Neuronal stem cell (in vitro differentiated cells): ENCODE measurements around the gene CFAP107.

Experiments
- DNase-seq: peaks from one replicate; pipeline ENCODE4 v3.0.0-alpha.2; 2013; ENCODE audit warnings: low spot score
- H2AFZ ChIP-seq: one replicate; pipeline ENCODE4 v1.6.1; 2013; ENCODE audit warnings: mild to moderate bottlenecking, low read length, inconsistent platforms
- H2AK5ac ChIP-seq: 2 replicates; pipeline ENCODE4 v1.6.1; 2013; ENCODE audit warnings: low read depth, mild to moderate bottlenecking, inconsistent platforms, low read length, moderate library complexity, mixed read lengths
- H2BK120ac ChIP-seq: 2 replicates; pipeline ENCODE4 v1.6.1; 2013; ENCODE audit warnings: low read depth, mild to moderate bottlenecking, inconsistent platforms, low read length, moderate library complexity, mixed read lengths
- H2BK12ac ChIP-seq: one replicate; pipeline ENCODE4 v1.6.1; 2013; ENCODE audit warnings: low read length, inconsistent platforms
- H2BK15ac ChIP-seq: 2 replicates; pipeline ENCODE4 v1.6.1; 2013; ENCODE audit warnings: mild to moderate bottlenecking, low read length, inconsistent platforms, mixed read lengths
- H2BK5ac ChIP-seq: one replicate; pipeline ENCODE4 v1.6.1; 2013; ENCODE audit warnings: inconsistent platforms, mild to moderate bottlenecking, low read length, moderate library complexity
- H3K14ac ChIP-seq: one replicate; pipeline ENCODE4 v1.6.1; 2013; ENCODE audit warnings: low read length, inconsistent platforms
- H3K18ac ChIP-seq: 2 replicates; pipeline ENCODE4 v1.6.1; 2013; ENCODE audit warnings: low read length, inconsistent platforms
- H3K23ac ChIP-seq: 2 replicates; pipeline ENCODE4 v1.6.1; 2013; ENCODE audit warnings: low read depth, mild to moderate bottlenecking, mixed read lengths, low read length, inconsistent platforms; ENCODE audit not compliant: poor library complexity
- H3K27ac ChIP-seq: replicated peaks from 3 replicates; pipeline ENCODE4 v1.5.1; 2013; ENCODE audit warnings: low read length, inconsistent platforms
- H3K27me3 ChIP-seq, 3 experiments: 2 replicates each; pipeline ENCODE4 v1.6.1; 2013; ENCODE audit warnings: low read length in 3 of 3, mild to moderate bottlenecking in 2 of 3, inconsistent platforms in 1 of 3, low read depth in 1 of 3, mixed read lengths in 1 of 3, moderate library complexity in 1 of 3; ENCODE audit not compliant: control insufficient read depth in 3 of 3, insufficient read depth in 3 of 3
- H3K36me3 ChIP-seq, 2 donors: replicated peaks in 1 of 2; 2 replicates each; pipeline ENCODE4 v1.6.1; 2013; ENCODE audit warnings: low read length in 2 of 2; ENCODE audit not compliant: control insufficient read depth in 2 of 2, insufficient read depth in 2 of 2
- H3K4ac ChIP-seq: 2 replicates; pipeline ENCODE4 v1.6.1; 2013; ENCODE audit warnings: inconsistent platforms, mild to moderate bottlenecking, low read length, moderate library complexity
- H3K4me1 ChIP-seq, 2 donors: 1 replicate in 1 of 2; 2 replicates in 1 of 2; pipeline ENCODE4 v1.6.1; 2013; ENCODE audit warnings: low read length in 2 of 2, low read depth in 1 of 2; ENCODE audit not compliant: control insufficient read depth in 2 of 2, insufficient read depth in 1 of 2
- H3K4me2 ChIP-seq: one replicate; pipeline ENCODE4 v1.6.1; 2013; ENCODE audit warnings: mild to moderate bottlenecking, low read length, inconsistent platforms; ENCODE audit not compliant: insufficient read depth, poor library complexity, severe bottlenecking
- H3K4me3 ChIP-seq, 2 donors: 2 replicates each; pipeline ENCODE4 v1.5.1; 2013; ENCODE audit warnings: low read length in 2 of 2, mild to moderate bottlenecking in 2 of 2, inconsistent platforms in 1 of 2, moderate library complexity in 1 of 2
- H3K79me1 ChIP-seq: one replicate; pipeline ENCODE4 v1.6.1; 2013; ENCODE audit warnings: low read depth, mild to moderate bottlenecking, inconsistent platforms, low read length, moderate library complexity
- H3K9ac ChIP-seq: one replicate; pipeline ENCODE4 v1.6.1; 2013; ENCODE audit warnings: mild to moderate bottlenecking, low read depth, low read length, inconsistent platforms; ENCODE audit not compliant: poor library complexity
- H3K9me3 ChIP-seq, 2 donors: replicated peaks in 1 of 2; 2 replicates each; pipeline versions ENCODE3 to v1.6.1; 2013; ENCODE audit warnings: low read length in 2 of 2, mild to moderate bottlenecking in 2 of 2, inconsistent platforms in 1 of 2, low read depth in 1 of 2, mixed read lengths in 1 of 2, moderate library complexity in 1 of 2; ENCODE audit not compliant: control insufficient read depth in 2 of 2, insufficient read depth in 1 of 2
- H4K8ac ChIP-seq: one replicate; pipeline ENCODE4 v1.6.1; 2013; ENCODE audit warnings: low read depth, mild to moderate bottlenecking, inconsistent platforms, low read length, moderate library complexity
- H4K91ac ChIP-seq: one replicate; pipeline ENCODE4 v1.6.1; 2013; ENCODE audit warnings: low read length, low read depth, mild to moderate bottlenecking, inconsistent platforms; ENCODE audit not compliant: poor library complexity
- WGBS, 2 donors: extraction: QIAGEN DNeasy Blood & Tissue Kit; methylation state at CpG; one replicate each; pipeline ENCODE4 v1.1.7; 2013; ENCODE audit warnings: missing lambda C conversion rate in 2 of 2, mixed read lengths in 1 of 2; ENCODE audit not compliant: insufficient read length in 2 of 2, insufficient replicate concordance in 1 of 2; ENCODE audit errors: extremely low coverage in 2 of 2; 5-methylcytosine and 5-hydroxymethylcytosine counted together

Gene CFAP107

DNA sequence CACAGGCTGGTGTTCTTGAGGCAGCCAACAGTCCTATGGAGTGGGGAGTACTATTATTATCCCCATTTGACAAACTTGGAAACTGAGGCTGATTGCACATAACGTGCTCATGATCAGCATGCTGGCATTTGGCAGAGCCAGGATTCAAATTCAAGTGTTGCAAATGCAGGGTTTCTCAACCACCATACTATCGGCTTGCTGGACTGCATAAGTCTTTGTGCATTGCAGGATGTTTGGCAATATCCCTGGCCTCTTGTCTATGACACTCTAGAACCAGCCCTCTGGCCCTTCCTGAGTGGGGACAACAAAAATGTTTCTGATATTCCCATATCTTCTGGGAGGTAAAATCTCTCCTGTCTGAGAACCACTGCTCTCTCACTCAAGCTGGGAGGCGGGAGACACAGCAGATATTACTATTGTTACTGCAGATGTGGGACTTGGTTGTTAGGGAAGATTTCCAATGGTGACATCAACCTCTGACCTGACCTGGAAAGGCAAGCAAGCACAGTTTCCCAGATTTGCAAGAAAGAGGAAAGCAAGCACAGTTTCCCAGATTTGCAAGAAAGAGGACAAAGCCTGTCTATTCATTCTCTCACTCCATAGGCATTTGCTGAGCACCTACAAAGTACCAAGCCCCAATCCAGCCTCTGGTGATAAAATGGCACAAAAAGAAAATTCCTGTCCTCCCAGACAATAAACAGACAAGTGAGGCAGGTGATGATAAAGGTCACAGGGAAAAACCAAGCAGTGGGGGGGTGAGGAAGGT is 31.1 kb upstream of the CFAP107 start:
- no peak overlapping the region for H4K91ac ChIP-seq
- no CpG with 5 or more reads among the region's 3 CpGs for WGBS, 2 donors

GRCh38 chr1:12715896-12716437 is 30.0 kb upstream of the CFAP107 start, which contains the start of gene AADACL3:
TSS of gene AADACL3 (plus strand) at chr1:12716110. CDS start at chr1:12716177, 67 bp downstream.
- Histone ChIP-seq H3K36me3 (no peaks in the 10 kb centered on the region), H4K91ac (peak within 1 kb of the TSS; percentile 56), H2BK15ac (no peak within 1 kb of the TSS), H3K4me1 (peaks cover 0 to 4% of the 10 kb centered on the region in 2 donors), H3K23ac (peak within 1 kb of the TSS; percentile 18), H3K14ac (no peak within 1 kb of the TSS), H3K4me3 (no peak within 1 kb of the TSS), H3K79me1 (no peaks in the 10 kb centered on the region), H3K18ac (no peak within 1 kb of the TSS), H2BK12ac (no peak within 1 kb of the TSS), H3K27ac (no peak within 1 kb of the TSS), H3K4me2 (no peak within 1 kb of the TSS), H2BK120ac (no peak within 1 kb of the TSS), H3K27me3 (peaks cover 0 to 7% (median 0%) of the 10 kb centered on the region in 3 experiments), H2AK5ac (no peak within 1 kb of the TSS), H3K9me3 (peaks cover 0 to 2% of the 10 kb centered on the region in 2 donors), H3K9ac (peak within 1 kb of the TSS; percentile 34), H2AFZ (no peak within 1 kb of the TSS), H4K8ac (no peak within 1 kb of the TSS), H3K4ac (no peak within 1 kb of the TSS), H2BK5ac (no peak within 1 kb of the TSS)
- no CpG with 5 or more reads among the region's 8 CpGs for WGBS, 2 donors
- DNase-seq: no peak

More for the DNA sequence above, 31.1 kb upstream of the CFAP107 start:
- H3K79me1 ChIP-seq: no peaks in the 10 kb centered on the region
- H3K9me3 ChIP-seq: peaks cover 0 to 2% of the 10 kb centered on the region in 2 donors
- no peak overlapping the region for H2BK15ac ChIP-seq
- peaks cover 0 to 4% of the 10 kb centered on the region in 2 donors for H3K4me1 ChIP-seq
- peaks cover 0 to 7% (median 0%) of the 10 kb centered on the region in 3 experiments for H3K27me3 ChIP-seq
- no peak overlapping the region for H3K23ac ChIP-seq
- no peak overlapping the region for H2BK120ac ChIP-seq
- no peak overlapping the region for H3K18ac ChIP-seq
- H4K8ac ChIP-seq: no peak overlapping the region
- H3K36me3 ChIP-seq: no peaks in the 10 kb centered on the region
- no peak overlapping the region for H2BK12ac ChIP-seq
- no peak overlapping the region for H3K4ac ChIP-seq
- no peak for DNase-seq
- H3K14ac ChIP-seq: no peak overlapping the region
- no peak overlapping the region for H3K27ac ChIP-seq
- H3K9ac ChIP-seq: no peak overlapping the region
- H2AFZ ChIP-seq: no peak overlapping the region
- no peak overlapping the region for H3K4me2 ChIP-seq
- H3K4me3 ChIP-seq: no peak overlapping the region
- H2BK5ac ChIP-seq: no peak overlapping the region
- H2AK5ac ChIP-seq: no peak overlapping the region

- no peak overlapping the region for H4K8ac ChIP-seq
- WGBS, 2 donors: no CpG with 5 or more reads among the region's 7 CpGs
- no peak overlapping the region for H3K4me2 ChIP-seq
- H3K23ac ChIP-seq: no peak overlapping the region
- no peak overlapping the region for H2AFZ ChIP-seq
- H3K27ac ChIP-seq: no peak overlapping the region
- no peak overlapping the region for H2BK5ac ChIP-seq
- no peak overlapping the region for H2BK15ac ChIP-seq
- H3K18ac ChIP-seq: no peak overlapping the region
- no peak overlapping the region for H4K91ac ChIP-seq
- H3K27me3 ChIP-seq: peaks cover 0 to 7% (median 0%) of the 10 kb centered on the region in 3 experiments
- no peak overlapping the region for H3K4me3 ChIP-seq
- H2BK12ac ChIP-seq: no peak overlapping the region
- H3K14ac ChIP-seq: no peak overlapping the region
- no peak overlapping the region for H3K4ac ChIP-seq
- no peaks in the 10 kb centered on the region for H3K9me3 ChIP-seq
- H2AK5ac ChIP-seq: no peak overlapping the region
- no peaks in the 10 kb centered on the region for H3K79me1 ChIP-seq
- DNase-seq: no peak
- H3K4me1 ChIP-seq: peaks cover 0 to 4% of the 10 kb centered on the region in 2 donors
- no peak overlapping the region for H3K9ac ChIP-seq
- no peak overlapping the region for H2BK120ac ChIP-seq
- H3K36me3 ChIP-seq: no peaks in the 10 kb centered on the region
These were observed 28.6 kb upstream of the CFAP107 start for GRCh38 chr1:12717301-12717838.

DNA sequence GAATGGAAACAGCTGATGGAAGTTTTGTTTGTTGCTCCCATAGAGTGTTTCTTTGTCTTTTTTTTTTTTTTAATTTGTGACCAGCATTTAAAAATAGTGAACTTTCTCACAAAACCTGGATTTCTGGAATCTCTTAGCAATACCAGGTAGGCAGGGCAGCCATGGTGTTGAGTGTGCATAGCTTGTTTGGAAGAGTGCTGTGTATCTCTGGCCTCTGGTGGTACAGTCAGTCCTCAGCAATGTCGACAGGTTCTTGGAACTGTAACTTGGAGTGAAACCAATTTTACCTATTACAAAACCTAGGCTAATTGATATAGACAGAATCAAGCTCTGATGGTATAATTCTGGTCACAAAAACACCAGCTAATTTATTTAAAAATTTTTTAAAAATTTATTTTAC is 23.4 kb upstream of the CFAP107 start:
- Histone ChIP-seq H3K4me3 (no peak overlapping the region), H2AK5ac (no peak overlapping the region), H2BK15ac (no peak overlapping the region), H2BK5ac (no peak overlapping the region), H3K27me3 (peaks cover 0 to 6% (median 0%) of the 10 kb centered on the region in 3 experiments), H4K91ac (no peak overlapping the region), H2AFZ (no peak overlapping the region), H3K4me1 (no peaks in the 10 kb centered on the region), H3K18ac (no peak overlapping the region), H3K14ac (no peak overlapping the region), H3K23ac (no peak overlapping the region), H3K4ac (no peak overlapping the region), H3K36me3 (no peaks in the 10 kb centered on the region), H4K8ac (no peak overlapping the region), H3K9me3 (no peaks in the 10 kb centered on the region), H3K9ac (no peak overlapping the region), H2BK120ac (no peak overlapping the region), H3K27ac (no peak overlapping the region), H3K4me2 (no peak overlapping the region), H2BK12ac (no peak overlapping the region), H3K79me1 (no peaks in the 10 kb centered on the region)
- DNase-seq: no peak
- no CpG with 5 or more reads among the region's 1 CpG for WGBS, 2 donors
